Activated T-cell treated with anti-CD3 and anti-CD28 coated beads for 24 hours (primary cell): ENCODE results near the gene RBMS3.
"Not testable (repeated sequence)": the region's sequence is repeated elsewhere in the genome, so short reads cannot be mapped to it uniquely, and the experiment has no call there.

ENCODE experiments used
- DNase-seq: peaks from one replicate; pipeline ENCODE4 v3.0.0-alpha.2; 2020; ENCODE audit warnings: low read depth

Gene RBMS3

DNA sequence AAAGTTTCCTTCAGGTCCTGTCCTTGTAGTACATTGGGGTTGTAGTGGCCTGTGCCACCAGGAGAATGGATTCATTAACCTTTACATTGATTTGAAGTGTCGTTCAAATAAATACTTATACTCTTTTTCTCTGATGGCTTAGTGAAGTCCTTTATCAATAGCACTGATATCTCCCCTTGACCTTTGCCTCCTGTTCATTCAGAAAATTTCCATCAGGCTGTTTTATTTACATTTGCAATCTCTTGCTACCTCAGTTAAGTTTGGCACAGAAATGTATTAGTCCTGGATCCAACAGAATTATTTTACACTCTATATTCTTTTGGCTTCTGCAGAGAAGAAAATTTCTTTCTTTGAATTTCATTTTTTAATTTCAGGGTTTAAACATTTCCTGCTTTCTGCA lies 497.0 kb downstream of the RBMS3 start:
- DNase-seq, result no peak

DNA sequence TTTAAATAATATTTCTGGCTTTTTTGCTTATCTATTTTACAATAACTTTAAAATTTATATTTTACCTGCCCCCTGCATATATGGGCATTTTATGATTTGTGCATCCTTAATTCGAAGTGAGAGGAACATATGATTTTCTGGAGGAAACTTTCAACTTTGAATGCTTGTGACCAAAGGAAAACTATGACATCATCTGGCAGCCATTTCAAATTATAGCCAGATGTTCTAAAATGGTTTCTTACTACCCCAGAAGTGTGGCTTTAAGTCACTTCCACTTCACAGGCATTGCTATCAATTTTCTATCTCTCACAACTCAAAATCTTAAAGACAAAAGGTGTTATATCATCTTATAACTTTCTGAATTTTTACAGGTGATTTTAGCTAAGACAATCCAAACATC lies 508.8 kb downstream of the RBMS3 start:
- DNase-seq, result no peak

DNA sequence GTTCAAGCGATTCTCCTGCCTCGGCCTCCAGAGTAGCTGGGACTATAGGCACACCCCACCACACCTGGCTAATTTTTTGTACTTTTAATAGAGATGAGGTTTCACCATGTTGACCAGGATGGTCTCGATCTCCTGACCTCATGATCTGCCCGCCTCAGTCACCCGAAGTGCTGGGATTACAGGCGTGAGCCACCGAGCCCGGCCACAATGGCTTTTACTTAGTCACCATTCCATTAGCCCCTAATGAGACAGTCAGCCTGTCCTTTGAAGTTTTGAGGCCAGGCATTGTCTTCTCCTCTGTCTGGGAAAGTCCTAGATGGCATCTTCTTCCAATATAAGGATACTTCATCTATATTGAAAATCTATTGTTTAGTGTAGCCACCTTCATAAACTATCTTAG lies 515.9 kb downstream of the RBMS3 start:
- no peak for DNase-seq

DNA sequence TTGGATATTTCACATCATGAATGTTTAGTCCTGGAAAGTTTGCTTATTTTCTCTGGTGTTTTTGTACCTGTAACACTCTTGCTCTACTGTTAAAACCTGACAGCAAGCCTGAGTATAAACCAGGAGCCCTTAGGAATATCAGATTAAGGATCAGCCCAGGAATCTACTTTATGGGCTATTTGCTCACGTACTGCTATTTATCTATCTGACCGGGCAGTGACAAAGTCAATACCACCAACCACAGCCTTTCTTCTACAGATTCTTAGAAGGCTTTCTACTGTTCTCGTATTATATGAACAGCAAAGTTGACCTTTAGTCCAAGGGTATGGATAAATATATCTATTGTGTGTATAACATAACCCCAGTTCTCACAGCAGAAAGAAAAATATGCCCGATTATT lies 521.2 kb downstream of the RBMS3 start:
- no peak for DNase-seq

DNA sequence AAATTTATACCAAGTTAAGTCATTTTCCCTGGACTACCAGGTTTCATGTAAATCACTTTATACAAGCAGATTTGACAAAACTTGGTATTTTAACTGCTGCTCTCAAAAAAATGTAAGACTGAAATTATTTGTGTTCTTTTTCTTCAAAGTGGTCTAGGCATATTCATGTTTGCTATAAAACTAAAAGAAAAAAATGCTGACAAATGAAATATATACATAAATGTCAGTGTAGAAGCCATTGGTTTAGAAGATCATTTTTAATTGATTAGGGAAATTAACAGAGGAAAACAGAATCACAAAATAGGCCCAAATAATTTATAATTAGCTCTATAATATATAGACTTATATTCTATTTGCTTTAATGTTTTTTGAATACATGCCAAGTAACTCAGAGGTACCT lies 523.2 kb downstream of the RBMS3 start:
- no peak for DNase-seq

DNA sequence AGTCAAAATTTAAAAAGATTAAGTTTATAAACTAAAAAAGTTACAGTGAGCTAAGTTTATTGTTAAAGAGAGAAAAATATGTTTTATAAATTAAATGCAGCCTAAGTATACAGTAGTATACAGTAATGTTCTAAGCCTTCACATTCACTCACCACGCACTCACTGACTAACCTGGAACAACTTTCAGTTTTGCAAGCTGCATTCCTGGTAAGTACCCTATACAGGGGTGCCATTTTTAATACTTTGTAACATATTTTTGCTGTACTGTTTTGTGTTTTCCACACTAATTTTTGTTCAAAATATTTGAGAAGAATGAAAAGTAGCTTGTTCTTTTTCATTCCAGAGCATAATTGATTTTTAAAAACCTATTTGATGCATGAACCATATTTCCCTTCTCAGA lies 524.9 kb downstream of the RBMS3 start:
- DNase-seq, result no peak

DNA sequence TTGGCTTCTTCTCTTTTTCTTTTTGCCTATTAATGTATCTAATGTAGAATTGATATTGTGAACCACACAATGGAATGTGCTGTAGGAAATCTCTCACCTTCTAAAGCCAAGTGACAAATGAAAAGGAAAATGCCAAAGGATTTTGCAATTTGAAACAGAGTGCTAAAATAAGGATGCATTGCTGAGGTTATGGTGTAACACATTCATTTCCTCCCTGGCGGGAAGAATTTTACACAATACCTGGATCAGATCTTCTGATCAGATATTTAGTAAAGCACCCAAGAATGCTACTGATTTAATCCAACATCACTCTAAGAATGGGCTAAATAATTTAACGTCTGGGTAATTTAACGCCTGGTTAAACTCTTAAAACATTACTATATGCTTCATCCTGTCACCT lies 527.5 kb downstream of the RBMS3 start:
- not testable (repeated sequence) for DNase-seq

DNA sequence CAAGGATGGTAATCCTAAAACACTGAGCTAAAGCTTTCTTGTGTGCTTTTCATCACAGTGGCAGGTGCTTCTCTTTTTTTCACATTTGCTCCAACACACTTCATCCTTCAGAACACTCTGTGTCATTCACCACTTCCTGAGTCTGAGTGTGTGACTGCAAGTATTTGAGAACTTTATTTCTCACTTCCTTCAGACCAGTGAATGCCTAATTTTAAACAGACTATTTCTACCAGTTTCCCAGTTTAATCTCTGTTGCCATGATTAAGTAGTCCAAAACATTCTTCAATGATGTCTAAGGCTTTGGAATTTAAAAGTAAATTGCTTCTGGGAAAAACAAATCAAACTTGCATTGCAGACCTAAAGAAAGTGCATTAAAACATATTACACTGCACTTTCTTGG lies 541.2 kb downstream of the RBMS3 start:
- DNase-seq, result no peak

DNA sequence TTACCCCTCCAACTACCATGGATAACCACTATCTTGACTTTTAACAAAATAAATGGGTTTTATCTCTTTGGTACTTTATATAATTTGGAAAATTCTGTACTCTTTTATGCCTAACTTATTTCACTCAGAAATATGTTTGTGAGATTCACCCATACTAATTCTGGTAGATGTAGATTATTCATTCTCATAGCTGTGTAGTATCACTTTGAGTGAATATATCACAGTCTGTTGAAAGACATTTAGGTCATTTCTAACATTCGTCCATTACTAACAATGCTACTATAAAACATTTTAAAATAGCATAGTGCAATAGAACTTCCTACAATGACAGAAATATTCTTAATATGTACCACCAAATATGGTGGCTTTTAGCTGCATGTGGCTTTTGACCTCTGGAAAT lies 542.4 kb downstream of the RBMS3 start:
- DNase-seq, result no peak

DNA sequence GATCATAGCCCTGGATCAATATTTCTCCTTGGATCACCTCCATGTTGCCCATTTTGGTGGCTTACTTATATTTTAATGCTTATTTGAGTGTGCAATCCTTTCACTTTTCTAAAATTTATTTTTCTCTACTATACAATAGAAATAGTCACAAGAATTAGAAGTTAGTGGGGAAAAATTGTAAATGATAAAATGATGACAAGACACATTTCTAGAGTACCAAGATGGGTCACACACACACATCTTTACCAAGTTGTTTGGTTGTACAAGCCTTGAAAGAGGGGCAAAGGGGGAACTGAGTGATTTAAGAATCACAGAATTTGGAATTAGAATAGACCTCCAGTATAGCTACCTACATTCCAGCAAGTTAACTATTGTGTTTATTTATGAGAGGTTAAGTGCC lies 545.8 kb downstream of the RBMS3 start:
- no peak for DNase-seq

DNA sequence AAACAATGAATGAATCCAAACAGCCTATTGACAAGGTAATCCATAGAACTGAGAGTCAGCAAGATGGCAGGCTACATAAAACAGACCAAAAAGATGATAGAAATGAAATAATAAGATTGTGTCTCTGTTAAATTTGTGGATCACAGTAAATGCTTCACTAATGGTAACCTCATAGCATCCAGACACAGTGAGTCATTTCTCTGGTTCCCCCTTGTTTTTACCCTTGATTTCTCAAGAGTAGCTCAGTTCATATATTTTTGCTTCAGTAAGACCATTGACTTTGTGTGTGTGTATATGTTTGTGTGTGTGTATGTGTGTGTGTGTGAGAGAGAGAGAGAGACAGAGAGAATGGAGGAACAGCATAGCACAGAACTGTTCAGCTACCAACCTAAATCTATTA lies 546.9 kb downstream of the RBMS3 start:
- no peak for DNase-seq

DNA sequence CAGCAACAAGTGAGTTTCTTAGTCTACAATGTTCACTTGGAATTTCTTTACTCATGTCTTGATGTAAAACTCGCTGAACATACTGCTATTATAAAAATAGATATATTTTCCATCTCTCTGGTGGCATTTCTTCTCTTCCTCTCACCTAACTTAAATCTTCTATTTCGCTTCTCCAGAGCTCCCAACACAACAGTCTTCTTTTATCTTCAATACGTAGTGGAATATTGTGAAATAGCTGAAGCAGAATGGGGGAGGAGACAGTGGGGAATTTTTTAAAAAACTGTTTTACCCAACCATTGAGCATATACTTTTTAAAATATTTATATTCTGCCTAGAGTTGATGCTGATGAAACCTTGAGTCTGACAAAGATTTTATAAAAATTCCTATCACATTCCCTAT lies 548.5 kb downstream of the RBMS3 start:
- DNase-seq, result no peak

DNA sequence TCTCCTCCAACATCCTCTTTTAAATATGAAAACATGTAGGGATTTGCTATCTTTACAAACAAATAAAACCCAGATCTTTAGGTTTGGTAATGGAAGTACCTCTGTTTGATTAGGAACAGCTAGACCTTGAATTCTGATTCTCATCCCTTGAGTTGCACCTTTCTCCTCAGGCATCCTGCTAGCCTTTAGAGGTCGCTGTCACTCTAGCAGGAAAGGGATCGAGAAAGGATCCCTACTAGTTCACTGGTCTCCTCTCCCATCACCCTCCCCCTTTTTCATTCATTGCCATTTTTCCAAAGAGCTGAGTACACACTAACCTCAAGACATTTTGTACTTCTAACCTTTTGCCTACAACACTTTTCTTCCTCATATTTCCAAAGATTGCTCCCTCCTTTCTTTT lies 569.8 kb downstream of the RBMS3 start:
- no peak for DNase-seq

DNA sequence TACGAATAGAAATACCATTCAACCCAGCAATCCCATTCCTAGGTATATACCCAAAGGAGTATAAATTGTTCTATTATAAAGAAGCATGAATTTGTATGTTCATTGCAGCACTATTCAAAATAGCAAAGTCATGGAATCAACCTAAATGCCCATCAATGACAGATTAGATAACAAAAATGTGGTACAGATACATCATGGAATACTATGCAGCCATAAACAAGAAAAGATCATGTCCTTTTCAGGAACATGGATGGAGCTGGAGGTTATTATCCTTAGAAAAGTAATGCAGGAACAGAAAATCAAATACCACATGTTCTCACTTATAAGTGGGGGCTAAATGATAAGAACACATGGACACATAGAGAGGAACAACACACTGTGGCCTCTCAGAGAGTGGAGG lies 571.9 kb downstream of the RBMS3 start:
- DNase-seq, result no peak

DNA sequence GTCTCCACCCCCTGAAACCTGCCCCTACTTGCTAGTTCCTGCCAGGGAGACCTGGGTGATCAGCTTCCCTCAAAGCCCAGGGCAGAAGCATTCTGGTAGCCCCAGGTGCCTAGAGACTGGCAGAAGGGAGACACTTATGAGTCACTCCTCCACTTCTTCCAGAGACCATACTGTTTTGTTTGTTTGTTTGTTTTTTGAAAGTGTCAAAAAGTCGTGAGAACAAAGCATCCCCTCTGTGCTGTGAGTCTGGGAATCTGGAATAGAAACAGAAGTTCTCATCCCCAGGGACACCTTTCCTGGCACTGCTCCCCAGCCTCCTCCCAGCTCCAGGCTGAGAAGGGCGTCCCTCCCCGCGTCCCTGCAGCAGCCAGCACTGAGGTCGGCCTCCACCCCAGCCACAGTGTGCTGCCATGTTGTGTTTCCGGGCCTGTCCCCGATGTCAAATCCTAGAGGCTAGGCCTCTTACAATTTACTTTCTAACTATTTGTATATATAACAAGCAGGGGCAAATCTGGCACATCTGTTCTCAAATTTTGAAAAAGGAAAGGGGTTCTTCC lies 573.0 kb downstream of the RBMS3 start:
- no peak for DNase-seq

DNA sequence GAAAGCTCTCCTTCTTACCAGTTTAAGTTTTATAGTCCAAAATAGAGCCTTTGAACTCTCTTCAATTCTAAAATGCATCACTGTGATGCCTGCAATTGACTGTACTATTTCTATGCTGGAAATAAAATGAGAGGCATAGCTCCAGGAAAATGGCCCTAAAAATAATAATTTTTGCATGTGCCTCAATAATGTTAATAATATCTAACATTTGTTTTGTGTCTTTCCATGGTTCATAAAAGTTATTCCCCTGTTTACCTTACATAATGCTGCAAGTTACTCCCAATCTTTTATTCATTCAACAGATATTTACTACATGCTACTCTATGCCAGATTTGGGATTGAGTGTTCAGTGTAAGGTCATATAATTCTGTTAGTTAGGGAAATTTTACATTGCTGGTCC lies 574.0 kb downstream of the RBMS3 start:
- no peak for DNase-seq

DNA sequence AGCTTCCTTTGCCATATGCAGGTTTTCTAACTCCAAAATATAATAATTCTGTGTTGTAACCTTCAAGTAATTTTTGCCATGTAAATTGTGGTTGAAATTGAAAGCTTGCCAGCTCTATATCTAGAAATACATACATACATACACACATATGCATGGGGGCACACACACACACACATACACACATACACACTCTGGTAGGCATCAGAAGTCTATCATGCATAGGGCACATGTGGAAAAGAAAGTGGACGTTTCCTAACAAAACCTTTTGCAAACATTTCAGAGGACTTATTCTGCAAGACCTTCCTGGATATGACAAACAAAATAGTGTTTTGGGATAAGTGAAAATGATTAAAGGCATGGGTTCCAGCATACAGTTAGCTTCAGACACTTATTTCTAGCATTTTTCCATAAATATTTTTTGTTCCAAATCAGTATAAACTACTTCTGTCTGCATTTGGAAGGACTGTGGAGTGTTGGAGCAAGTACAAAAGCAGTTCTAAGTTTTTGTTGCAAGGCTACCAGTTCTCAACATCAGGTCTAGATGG lies 578.9 kb downstream of the RBMS3 start:
- no peak for DNase-seq

DNA sequence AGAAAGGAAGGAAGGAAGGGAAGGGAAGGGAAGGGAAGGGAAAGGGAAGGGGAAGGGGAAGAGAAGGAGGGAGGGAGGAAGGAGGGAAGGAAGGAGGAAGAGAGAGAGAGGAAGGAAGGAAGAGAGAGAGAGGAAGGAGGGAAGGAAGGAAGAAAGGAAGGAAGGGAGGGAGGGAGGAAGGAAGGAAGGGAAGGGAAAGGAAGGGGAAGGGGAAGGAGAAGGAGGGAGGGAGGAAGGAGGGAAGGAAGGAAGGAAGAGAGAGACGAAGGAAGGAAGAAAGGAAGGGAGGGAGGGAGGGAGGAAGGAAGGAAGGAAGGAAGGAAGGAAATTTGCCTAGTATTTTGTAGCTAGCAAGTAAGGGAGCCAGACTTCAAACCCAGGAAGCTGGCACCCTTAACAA lies 583.9 kb downstream of the RBMS3 start:
- DNase-seq, result no peak

DNA sequence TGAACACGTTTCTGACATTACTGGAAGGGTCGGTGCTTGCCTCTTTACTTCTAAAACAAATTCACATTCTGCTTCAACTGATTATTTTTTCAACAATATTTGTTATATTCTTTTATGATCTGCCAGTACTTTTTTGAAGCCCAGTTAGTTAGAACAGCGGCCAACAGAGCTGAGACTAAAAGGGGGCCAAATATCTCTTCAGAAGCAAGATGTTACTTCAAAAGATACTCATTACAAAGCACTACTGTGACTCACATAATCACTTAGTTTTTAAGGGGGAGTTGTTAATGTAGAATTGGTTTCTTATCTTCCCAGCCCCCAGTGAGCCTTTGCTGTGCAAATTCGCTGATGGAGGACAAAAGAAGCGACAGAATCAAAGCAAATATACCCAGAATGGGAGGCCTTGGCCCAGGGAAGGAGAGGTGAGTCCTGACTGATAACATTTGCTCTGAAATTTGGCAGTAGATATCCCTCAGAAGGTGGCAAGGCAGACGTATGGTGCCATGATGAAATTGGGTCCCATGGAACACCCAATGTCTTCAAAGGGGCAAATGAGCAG lies 587.8 kb downstream of the RBMS3 start:
- no peak for DNase-seq

DNA sequence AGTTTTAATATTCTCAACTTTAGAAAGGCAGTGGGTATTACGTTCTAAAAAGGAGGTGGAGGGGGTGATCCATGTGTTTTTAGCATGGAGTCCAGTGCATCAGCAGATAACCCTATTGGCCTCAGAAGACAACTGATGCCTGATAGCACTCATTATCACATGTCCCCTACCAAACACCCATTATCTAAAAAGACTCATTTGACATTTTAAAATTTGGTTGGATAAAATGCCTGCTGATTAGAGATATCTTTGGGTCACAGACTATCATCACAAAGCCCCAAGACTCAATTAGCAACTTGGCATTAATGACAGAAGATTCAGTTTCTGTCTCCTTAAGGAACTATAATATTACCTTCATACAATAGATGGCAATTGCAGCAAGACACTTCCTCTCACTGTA lies 589.3 kb downstream of the RBMS3 start:
- DNase-seq, result no peak

DNA sequence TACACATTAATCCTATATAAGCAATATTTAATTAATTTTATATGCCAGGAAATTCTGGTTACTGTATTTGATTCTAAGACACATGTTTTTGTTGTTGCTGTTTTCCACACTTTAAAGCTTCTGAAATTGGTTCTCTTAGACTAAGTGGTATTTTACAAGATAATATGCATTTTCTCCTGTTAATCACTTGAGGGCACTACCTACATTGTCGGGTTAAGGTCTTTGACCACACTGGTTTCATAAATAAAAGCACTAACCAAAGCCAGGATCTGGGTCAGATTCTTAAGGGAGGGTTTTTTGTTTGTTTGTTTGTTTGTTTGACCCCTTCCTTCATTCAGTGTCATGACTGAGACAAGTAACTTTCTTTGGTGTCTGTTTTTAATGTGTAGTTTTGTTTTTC lies 590.2 kb downstream of the RBMS3 start:
- DNase-seq, result no peak

DNA sequence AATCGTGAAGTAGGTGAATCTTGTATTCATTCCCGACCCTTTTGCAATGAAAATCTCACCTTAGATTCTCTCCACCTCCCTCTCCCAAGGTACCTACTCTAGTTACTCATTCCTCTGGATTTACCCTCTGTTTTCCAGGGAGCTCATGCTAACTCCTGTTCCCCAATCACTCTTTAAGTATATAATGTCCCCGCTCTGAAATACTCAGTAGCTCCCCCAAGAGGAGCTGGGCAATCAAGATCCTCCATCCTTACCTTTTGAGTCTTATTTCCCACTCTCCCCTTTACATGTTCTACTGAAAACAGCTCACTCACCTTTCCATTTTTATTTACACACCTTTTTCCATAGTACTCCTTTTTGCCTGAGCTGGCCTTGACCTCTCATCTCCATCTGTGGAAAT lies 599.9 kb downstream of the RBMS3 start:
- DNase-seq, result no peak

DNA sequence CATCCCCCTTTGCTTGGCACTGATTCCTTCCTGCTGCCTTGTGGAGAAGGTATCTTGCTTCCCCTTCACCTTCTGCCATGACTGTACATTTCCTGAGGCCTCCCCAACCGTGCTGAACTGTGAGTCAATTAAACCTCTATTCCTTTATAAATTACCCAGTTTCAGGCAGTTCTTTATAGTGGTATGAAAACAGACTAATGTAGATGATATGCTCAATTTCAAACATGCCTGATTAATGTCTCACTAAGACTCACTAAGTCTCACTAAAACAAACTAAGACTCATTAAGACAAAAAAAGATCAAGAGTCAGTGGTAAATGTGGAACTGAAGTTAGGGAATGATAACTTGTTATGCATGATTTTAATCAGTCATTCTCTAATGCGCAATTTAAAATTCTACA lies 606.6 kb downstream of the RBMS3 start:
- DNase-seq, result no peak

DNA sequence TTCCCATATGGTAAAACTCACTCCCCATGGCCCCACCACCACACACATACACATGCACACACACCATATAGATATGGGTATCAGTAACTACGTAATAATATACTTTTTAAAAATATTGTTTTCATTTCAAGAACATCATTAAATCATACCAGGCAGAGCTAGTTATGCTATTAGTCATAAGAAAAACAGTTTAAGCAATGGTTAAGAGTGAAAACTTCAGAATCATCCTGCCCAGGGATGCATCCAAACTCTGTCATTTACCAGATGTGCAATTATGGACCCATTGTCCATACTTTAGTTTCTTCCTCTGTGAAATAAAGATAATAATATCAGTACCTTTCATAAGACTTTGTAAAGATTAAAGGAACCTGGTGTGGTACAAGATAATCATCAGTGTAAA lies 608.3 kb downstream of the RBMS3 start:
- DNase-seq, result no peak

DNA sequence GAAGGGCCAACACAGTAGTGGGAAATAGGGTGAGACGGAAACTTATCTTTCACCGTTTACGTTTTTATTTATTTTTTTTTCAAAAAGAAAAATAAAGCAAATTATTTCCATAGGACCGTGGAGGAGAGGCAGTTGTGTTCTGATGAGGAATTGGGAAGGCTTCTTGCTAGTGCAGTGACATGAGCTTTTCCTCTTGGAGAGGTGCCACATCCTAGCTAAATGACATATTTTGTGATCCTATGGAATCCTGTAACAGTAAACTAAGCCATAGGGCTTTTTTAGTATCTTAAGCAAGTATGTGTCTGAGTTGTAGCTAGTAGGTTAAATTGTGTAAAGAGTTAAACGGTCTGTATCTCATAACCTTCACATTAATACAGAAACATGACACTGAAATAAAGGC lies 609.9 kb downstream of the RBMS3 start:
- no peak for DNase-seq
